Liver (tissue), 3 donors: ENCODE results near the gene SMIM14.

Experiments
- FOXA2 ChIP-seq: IDR thresholded peaks from 2 replicates; pipeline ENCODE4 v1.6.1; 2016; ENCODE audit warnings: antibody characterized with exemption
- JUND ChIP-seq, 2 donors: IDR thresholded peaks; 2 replicates each; pipeline ENCODE4 v1.6.1; 2016; ENCODE audit warnings: antibody characterized with exemption in 2 of 2
- NR2F2 ChIP-seq: IDR thresholded peaks from 2 replicates; pipeline ENCODE4 v1.6.1; 2016; ENCODE audit warnings: antibody characterized with exemption
- SP1 ChIP-seq: IDR thresholded peaks from 2 replicates; pipeline ENCODE4 v1.6.1; 2018; ENCODE audit warnings: antibody characterized with exemption, mild to moderate bottlenecking
- TAF1 ChIP-seq: conservative IDR thresholded peaks from 2 replicates; pipeline ENCODE4 v1.6.1; 2016; ENCODE audit warnings: antibody characterized with exemption, mild to moderate bottlenecking
- YY1 ChIP-seq: IDR thresholded peaks from 2 replicates; pipeline ENCODE4 v1.6.1; 2016; ENCODE audit warnings: antibody characterized with exemption, mild to moderate bottlenecking
- TF ChIP-seq, protein P1 (sequence below): IDR thresholded peaks from 2 replicates; pipeline ENCODE4 v1.6.1; 2016; ENCODE audit warnings: antibody characterized with exemption
- TF ChIP-seq, protein P2 (sequence below): fragments of 150-350 bp; IDR thresholded peaks from 2 replicates; pipeline ENCODE4 v1.5.1; 2017; ENCODE audit warnings: improper control_type of control experiment, low read depth, low read length; ENCODE audit not compliant: missing input control
- TF ChIP-seq, protein P3 (sequence below): IDR thresholded peaks from 2 replicates; pipeline ENCODE4 v1.6.1; 2016; ENCODE audit warnings: antibody characterized with exemption
- donor health status: healthy.
- donor health status: healthy.

DNA sequence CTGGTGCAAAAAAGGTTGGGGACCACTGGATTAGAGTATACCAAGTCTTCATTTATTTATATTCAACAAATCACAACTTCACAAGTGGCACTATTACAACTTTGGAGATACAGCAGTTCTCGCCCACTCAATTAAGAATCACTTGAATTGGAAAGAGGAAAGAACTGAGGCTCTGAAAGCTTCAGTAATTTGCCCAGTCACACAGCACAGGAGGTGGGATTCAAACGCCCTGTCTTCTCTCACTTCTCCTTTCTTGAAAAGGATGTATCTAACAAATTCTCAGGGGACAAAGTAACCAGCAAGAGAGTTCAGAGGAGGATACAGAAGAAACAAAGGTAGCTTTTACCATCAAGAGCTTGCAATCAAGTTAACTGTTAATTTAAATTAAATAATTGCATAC, 12.4 kb downstream of the SMIM14 start:
- TF ChIP-seq, protein P1, sequence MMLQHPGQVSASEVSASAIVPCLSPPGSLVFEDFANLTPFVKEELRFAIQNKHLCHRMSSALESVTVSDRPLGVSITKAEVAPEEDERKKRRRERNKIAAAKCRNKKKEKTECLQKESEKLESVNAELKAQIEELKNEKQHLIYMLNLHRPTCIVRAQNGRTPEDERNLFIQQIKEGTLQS, result no peak
- TF ChIP-seq, protein P2, sequence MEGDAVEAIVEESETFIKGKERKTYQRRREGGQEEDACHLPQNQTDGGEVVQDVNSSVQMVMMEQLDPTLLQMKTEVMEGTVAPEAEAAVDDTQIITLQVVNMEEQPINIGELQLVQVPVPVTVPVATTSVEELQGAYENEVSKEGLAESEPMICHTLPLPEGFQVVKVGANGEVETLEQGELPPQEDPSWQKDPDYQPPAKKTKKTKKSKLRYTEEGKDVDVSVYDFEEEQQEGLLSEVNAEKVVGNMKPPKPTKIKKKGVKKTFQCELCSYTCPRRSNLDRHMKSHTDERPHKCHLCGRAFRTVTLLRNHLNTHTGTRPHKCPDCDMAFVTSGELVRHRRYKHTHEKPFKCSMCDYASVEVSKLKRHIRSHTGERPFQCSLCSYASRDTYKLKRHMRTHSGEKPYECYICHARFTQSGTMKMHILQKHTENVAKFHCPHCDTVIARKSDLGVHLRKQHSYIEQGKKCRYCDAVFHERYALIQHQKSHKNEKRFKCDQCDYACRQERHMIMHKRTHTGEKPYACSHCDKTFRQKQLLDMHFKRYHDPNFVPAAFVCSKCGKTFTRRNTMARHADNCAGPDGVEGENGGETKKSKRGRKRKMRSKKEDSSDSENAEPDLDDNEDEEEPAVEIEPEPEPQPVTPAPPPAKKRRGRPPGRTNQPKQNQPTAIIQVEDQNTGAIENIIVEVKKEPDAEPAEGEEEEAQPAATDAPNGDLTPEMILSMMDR, result no peak
- TF ChIP-seq FOXA2 (no peak), NR2F2 (no peak), YY1 (no peak), JUND (IDR thresholded peaks at IDR 0.05) (no peak), TAF1 (no peak), SP1 (no peak)
- TF ChIP-seq, protein P3, sequence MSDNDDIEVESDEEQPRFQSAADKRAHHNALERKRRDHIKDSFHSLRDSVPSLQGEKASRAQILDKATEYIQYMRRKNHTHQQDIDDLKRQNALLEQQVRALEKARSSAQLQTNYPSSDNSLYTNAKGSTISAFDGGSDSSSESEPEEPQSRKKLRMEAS, result no peak
